Measurements from ENCODE around the gene SNX11. TPM values are rescaled to one million over a fixed set of nuclear protein-coding genes. Genes with fewer than 3 reads are reported as not detected.

Gene SNX11
- total RNA-seq, 1 experiment from 2014 or later, result 26.8 TPM

GRCh38 chr17:48066192-48066591 lies 41.4 kb upstream of the SNX11 start:
- POLR2A ChIA-PET, result interaction anchor here (1.4 to 13.2 kb wide), 2 partner anchors 8 to 17 kb away, joined by 3 to 114 read pairs; partner anchors contain the start of gene NFE2L1
- Histone ChIP-seq H3K9ac (ENCODE audit: low read length) (no peak overlapping the region), H3K79me2 (ENCODE audit: insufficient read depth, low read length) (no peaks in the 10 kb centered on the region; the same call in 1 of the 2 replicates), H3K9me3 (ENCODE audit: control insufficient read depth in 1 of 2, insufficient read depth in 1 of 2, low read depth in 1 of 2, low read length in 2 of 2) (no peaks in the 10 kb centered on the region), H3K4me1 (ENCODE audit: control insufficient read depth in 1 of 2, insufficient read depth in 2 of 2, low read length in 2 of 2) (no peaks in the 10 kb centered on the region), H3K9me2 (ENCODE audit: insufficient read depth) (no peaks in the 10 kb centered on the region), H3K4me3 (replicated peaks in 1 of 2; ENCODE audit: low read depth in 1 of 2, low read length in 2 of 2) (no peak overlapping the region), H3K4me2 (ENCODE audit: low read length) (no peak overlapping the region), H3K27ac (ENCODE audit: low read depth, low read length) (no peak overlapping the region), H4K20me1 (ENCODE audit: insufficient read depth) (no peaks in the 10 kb centered on the region; the same call in 1 of the 2 replicates), H3K36me3 (ENCODE audit: control insufficient read depth in 1 of 2, insufficient read depth in 2 of 2, low read length in 2 of 2) (peaks cover 35 to 47% of the 10 kb centered on the region in 2 experiments), H3K27me3 (ENCODE audit: insufficient read depth, low read length) (no peaks in the 10 kb centered on the region), H2AFZ (ENCODE audit: low read depth, low read length, poor library complexity, severe bottlenecking) (no peak overlapping the region)
- no peak for ATAC-seq
- no peak for TF ChIP-seq YY1 (IDR thresholded peaks at IDR 0.05; ENCODE audit: extremely low read depth, insufficient replicate concordance, low read depth, low read length)
- no peak for TF ChIP-seq SIN3A (IDR thresholded peaks at IDR 0.05; ENCODE audit: low read depth)
- no peak for TF ChIP-seq REST (IDR thresholded peaks at IDR 0.05; ENCODE audit: low read depth)
- no peak for TF ChIP-seq RAD21 (IDR thresholded peaks at IDR 0.05; ENCODE audit: low read depth)
- TF ChIP-seq ZFX (IDR thresholded peaks at IDR 0.05), result no peak
- TF ChIP-seq JUND (IDR thresholded peaks at IDR 0.05), result no peak
- no peak for TF ChIP-seq ZBTB33 (IDR thresholded peaks at IDR 0.05; ENCODE audit: extremely low read depth, insufficient replicate concordance, low read length)
- TF ChIP-seq SP1 (IDR thresholded peaks at IDR 0.05; ENCODE audit: low read depth), result no peak
- no peak for TF ChIP-seq CBX3 (IDR thresholded peaks at IDR 0.05; ENCODE audit: low read depth)
- no peak for TF ChIP-seq EZH2 (IDR thresholded peaks at IDR 0.05)
- no peak for TF ChIP-seq EGR1 (IDR thresholded peaks at IDR 0.05; ENCODE audit: low read depth)
- TF ChIP-seq TCF7L2 (IDR thresholded peaks at IDR 0.05; ENCODE audit: borderline replicate concordance, extremely low read depth, insufficient read depth, insufficient read length), result no peak
- no peak for TF ChIP-seq CEBPB (IDR thresholded peaks at IDR 0.05; ENCODE audit: low read depth)
- intact Hi-C loops (cut with micrococcal nuclease), result no loop called here
- CTCF ChIA-PET, result interaction anchor here (1.0 to 3.1 kb wide), 5 partner anchors 7 to 66 kb away, joined by 3 to 32 read pairs (median 15); no protein-coding TSS in a partner anchor
- BruUV-seq (replicated peaks), result no TSS peak
- DNase-seq (ENCODE audit: low read depth, low spot score), result no peak
- RAD21 ChIA-PET (ENCODE audit: low non-redundant PET in 1 of 2, low total read pairs in 2 of 2, uncharacterized antibody in 2 of 2, unreplicated experiment in 2 of 2), result no interaction called here
